Body of pancreas (tissue), 4 donors: Measurements from ENCODE around the gene DAPK1.

Experiments
- CTCF ChIP-seq, 7 experiments: fragments of 450-650 bp in 4 of 7; fragments of 200-600 bp in 3 of 7; sonication (generic) in 3 of 7; IDR thresholded peaks; one replicate each; pipeline ENCODE4 v1.5.1; 2016 to 2019; ENCODE audit warnings: antibody characterized with exemption in 7 of 7
- POLR2A ChIP-seq, 3 donors: fragments of 450-650 bp; IDR thresholded peaks; one replicate each; pipeline ENCODE4 v1.6.1; 2016; ENCODE audit warnings: antibody characterized with exemption in 3 of 3, mild to moderate bottlenecking in 2 of 3

GRCh38 chr9:87731321-87731720, 233.7 kb downstream of the DAPK1 start:
- no peak for TF ChIP-seq POLR2A (IDR thresholded peaks at IDR 0.05)
- TF ChIP-seq CTCF (IDR thresholded peaks at IDR 0.05), result no peak
